DLD1 (cell line): ENCODE data around the gene LGALS14.

Source experiments
- in situ Hi-C: cut with HindIII; loops from 2 replicates; pipeline ENCODE4 v1.10.0; 2017; ENCODE audit warnings: low sequenced_read_pairs

LGALS14 gene

DNA sequence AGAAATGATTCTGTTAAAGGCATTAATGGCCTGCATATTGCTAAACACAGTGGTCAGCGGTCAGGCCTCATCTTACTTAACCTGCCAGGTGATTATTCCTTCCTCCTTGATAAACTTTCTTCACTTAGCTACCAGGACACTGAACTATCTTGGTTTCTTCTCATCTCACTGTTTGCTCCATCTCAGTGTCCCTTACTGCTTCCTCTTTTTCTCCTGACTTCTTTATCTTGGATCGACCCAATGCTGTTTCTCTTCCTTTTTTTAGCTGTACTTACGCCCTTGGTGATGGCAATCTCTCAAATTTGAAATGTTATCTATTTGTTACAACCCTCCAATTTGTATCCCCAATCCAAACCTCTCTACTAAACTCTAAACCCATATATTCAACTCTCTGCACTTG, 41.4 kb downstream of the LGALS14 start:
- in situ Hi-C loops: no loop called here

- in situ Hi-C loops: no loop called here
These were observed 42.7 kb downstream of the LGALS14 start for GRCh38 chr19:39746836-39747529.

DNA sequence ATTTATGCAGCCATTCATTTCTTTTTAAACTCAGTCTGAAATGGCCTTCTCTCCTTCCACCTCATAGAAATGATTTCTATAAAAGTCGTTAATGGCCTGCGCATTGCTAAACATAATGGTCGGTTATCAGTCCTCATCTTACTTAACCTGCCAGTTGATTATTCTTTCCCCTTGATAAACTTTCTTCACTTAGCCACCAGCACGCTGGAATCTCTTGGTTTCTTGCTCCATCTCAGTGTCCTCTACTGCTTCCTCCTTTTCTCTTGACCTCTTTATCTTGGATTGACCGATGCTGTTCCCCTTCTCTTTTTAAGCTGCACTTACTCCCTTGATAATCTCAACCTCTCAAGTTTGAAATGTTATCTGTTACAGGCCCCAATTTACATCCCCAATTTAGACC, 45.7 kb downstream of the LGALS14 start:
- in situ Hi-C loops: no loop called here

GRCh38 chr19:39752390-39752789, 48.1 kb downstream of the LGALS14 start:
- in situ Hi-C loops: no loop called here

DNA sequence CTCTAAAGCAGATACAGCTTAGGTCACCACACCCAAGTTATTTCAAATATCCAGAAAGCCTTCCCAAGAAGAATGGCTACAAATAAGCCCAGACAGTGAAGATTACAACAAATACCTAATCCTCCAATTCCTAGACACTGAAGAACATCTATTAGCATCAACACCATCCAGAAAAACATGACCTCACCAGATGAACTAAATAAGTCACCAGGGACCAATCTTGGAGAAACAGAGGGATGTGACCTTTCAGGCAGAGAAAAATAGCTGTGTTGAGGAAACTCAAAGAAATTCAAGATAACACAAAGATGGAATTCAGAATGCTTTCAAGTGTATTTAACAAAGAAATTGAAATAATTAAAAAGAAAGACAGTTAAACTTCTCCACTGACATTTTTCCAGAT, 48.5 kb downstream of the LGALS14 start:
- in situ Hi-C loops: no loop called here

GRCh38 chr19:39754544-39754943, 50.3 kb downstream of the LGALS14 start:
- in situ Hi-C loops: no loop called here

DNA sequence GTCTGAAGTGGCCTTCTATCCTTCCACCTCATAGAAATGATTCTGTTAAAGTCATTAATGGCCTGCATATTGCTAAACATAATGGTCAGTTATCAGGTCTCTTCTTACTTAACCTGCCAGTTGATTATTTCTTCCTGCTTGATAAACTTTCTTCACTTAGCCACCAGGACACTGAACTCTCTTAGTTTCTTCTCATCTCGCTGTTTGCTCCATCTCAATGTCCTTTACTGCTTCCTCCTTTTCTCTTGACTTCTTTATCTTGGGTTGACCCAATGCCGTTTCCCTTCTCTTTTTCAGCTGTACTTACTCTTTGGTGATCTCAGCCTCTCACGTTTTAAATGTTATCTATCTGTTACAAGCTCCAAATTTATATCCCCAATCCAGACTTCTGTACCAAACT, 50.7 kb downstream of the LGALS14 start:
- in situ Hi-C loops: no loop called here
